NT2/D1 (cell line): ENCODE data around the gene UQCC5.

ENCODE experiments used
- DNase-seq: peaks from one replicate; pipeline ENCODE4 v3.0.0-alpha.2; 2011; ENCODE audit warnings: low read depth, low spot score
- H3K27me3 ChIP-seq: 2 replicates; pipeline ENCODE4 v1.6.0; 2011; ENCODE audit warnings: mild to moderate bottlenecking; ENCODE audit not compliant: insufficient read length, insufficient read depth
- H3K36me3 ChIP-seq: 2 replicates; pipeline ENCODE4 v1.6.1; 2011; ENCODE audit warnings: mild to moderate bottlenecking, low read length, mixed read lengths; ENCODE audit not compliant: insufficient read depth, insufficient read length
- H3K4me1 ChIP-seq: 2 replicates; pipeline ENCODE4 v1.5.1; 2011; ENCODE audit not compliant: insufficient read depth, insufficient read length
- H3K4me3 ChIP-seq: 2 replicates; pipeline ENCODE4 v1.5.1; 2011; ENCODE audit warnings: low read depth; ENCODE audit not compliant: insufficient read length
- H3K9ac ChIP-seq: 2 replicates; pipeline ENCODE4 v1.6.0; 2011; ENCODE audit warnings: low read depth; ENCODE audit not compliant: insufficient read length
- H3K9me3 ChIP-seq: 2 replicates; pipeline ENCODE4 v1.5.1; 2011; ENCODE audit warnings: mild to moderate bottlenecking, low read length; ENCODE audit not compliant: insufficient read depth
- SUZ12 ChIP-seq: IDR thresholded peaks from 2 replicates; pipeline ENCODE4 v1.6.1; 2011; ENCODE audit not compliant: insufficient read length, insufficient read depth; ENCODE audit errors: extremely low read depth
- YY1 ChIP-seq: IDR thresholded peaks from 2 replicates; pipeline ENCODE4 v1.6.1; 2011; ENCODE audit not compliant: insufficient read length, insufficient read depth
- ZNF274 ChIP-seq: IDR thresholded peaks from 2 replicates; pipeline ENCODE4 v1.6.1; 2011; ENCODE audit warnings: mild to moderate bottlenecking, low read depth, low read length

UQCC5 gene

DNA sequence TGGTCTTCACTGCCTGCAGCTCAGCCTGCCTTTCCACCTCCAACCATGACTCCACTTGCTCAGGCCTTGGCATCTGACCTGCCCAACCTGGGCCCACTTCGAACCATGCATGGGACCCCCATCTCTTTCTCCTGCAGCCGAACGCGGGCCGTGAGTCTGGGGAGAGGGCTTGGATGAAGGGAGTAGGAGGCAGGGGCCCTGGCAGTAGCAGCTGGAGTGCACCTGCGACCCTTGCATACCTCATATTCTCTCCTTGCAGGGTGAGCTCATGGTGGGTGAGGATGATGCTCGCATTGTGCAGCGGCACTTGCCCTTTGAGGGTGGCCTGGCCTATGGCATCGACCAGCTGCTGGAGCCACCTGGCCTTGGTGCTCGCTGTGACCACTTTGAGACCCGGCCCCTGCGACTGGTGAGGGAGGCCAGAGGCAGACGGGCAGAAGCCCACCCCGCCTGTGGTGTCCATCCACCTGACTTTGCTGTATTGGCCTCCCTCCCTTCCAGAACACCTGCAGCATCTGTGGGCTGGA lies 16.2 kb upstream of the UQCC5 start:
- DNase-seq: no peak
- TF ChIP-seq ZNF274 (no peak), SUZ12 (no peak), YY1 (no peak)

DNA sequence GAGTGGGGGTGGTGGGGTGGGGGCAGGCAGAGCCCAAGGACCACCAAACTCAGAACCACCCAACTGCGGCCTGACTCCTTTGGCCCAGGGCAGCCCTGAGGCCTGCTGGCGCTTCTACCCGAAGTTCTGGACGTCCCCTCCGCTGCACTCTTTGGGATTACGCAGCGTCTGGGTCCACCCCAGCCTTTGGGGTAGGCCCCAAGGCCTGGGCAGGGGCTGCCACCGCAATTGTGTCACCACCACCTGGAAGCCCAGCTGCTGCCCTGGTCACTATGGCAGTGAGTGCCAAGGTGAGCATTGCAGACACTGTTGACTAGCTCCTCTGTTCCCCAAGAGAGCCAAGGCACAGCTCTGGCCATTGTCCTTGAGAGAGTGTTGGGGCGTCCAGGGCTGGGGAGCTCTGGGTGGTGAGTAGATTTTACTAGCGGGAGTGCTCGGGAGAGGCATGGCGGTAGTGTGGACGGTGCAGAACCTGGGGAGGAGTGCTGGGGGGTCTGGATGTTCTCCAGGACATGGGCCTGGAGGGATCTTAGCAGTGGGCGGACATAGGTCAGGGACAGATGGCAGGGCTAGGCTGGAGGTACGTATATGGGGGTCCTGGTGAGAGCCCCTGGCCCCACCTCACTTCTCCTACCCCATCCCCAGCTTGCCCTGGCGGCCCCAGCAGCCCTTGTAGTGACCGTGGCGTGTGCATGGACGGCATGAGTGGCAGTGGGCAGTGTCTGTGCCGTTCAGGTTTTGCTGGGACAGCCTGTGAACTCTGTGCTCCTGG lies 15.5 kb upstream of the UQCC5 start:
- no peak for DNase-seq
- Histone ChIP-seq H3K4me1 (peaks cover 6% of the 10 kb centered on the region), H3K9me3 (no peaks in the 10 kb centered on the region), H3K4me3 (no peak overlapping the region), H3K9ac (no peak overlapping the region), H3K36me3 (peaks cover 47% of the 10 kb centered on the region), H3K27me3 (no peaks in the 10 kb centered on the region)
- TF ChIP-seq YY1: no peak
- no peak for TF ChIP-seq SUZ12
- no peak for TF ChIP-seq ZNF274

More for the DNA sequence above, 16.2 kb upstream of the UQCC5 start:
- H3K4me3 ChIP-seq: no peak overlapping the region
- H3K9me3 ChIP-seq: no peaks in the 10 kb centered on the region
- peaks cover 6% of the 10 kb centered on the region for H3K4me1 ChIP-seq
- no peak overlapping the region for H3K9ac ChIP-seq
- peaks cover 40% of the 10 kb centered on the region for H3K36me3 ChIP-seq
- H3K27me3 ChIP-seq: no peaks in the 10 kb centered on the region

DNA sequence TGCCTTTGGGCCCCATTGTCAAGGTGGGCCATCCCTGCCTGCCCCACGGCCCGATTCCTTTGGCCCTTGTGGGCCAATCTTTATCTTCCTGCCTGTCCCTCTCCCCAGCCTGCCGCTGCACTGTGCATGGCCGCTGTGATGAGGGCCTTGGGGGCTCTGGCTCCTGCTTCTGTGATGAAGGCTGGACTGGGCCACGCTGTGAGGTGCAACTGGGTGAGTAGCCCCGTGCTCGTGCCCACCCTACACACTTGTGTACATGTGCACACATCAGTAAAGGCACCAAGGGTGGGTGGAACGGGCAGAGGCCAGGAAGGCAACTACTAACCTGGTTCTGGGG lies 14.9 kb upstream of the UQCC5 start:
- no peak overlapping the region for H3K9ac ChIP-seq
- no peaks in the 10 kb centered on the region for H3K9me3 ChIP-seq
- H3K4me3 ChIP-seq: no peak overlapping the region
- no peaks in the 10 kb centered on the region for H3K27me3 ChIP-seq
- peaks cover 6% of the 10 kb centered on the region for H3K4me1 ChIP-seq
- TF ChIP-seq YY1 (no peak), SUZ12 (no peak), ZNF274 (no peak)
- peaks cover 52% of the 10 kb centered on the region for H3K36me3 ChIP-seq
- no peak for DNase-seq

DNA sequence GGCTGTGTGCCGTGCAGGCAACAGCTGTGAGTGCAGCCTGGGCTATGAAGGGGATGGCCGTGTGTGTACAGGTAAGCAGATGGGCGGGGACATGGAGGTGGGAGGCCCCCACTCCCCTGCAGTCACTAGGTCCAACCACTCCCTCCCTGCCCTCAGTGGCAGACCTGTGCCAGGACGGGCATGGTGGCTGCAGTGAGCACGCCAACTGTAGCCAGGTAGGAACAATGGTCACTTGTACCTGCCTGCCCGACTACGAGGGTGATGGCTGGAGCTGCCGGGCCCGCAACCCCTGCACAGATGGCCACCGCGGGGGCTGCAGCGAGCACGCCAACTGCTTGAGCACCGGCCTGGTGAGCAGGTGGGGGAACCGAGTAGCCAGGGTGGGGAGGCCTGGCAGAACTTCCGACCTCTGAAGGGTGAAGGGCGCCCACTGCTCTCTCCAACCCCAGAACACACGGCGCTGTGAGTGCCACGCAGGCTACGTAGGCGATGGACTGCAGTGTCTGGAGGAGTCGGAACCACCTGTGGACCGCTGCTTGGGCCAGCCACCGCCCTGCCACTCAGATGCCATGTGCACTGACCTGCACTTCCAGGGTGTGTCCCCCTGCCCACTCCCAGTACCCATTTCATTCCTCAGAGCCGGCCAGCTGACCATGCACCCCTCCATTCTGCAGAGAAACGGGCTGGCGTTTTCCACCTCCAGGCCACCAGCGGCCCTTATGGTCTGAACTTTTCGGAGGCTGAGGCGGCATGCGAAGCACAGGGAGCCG lies 14.3 kb upstream of the UQCC5 start:
- H3K9me3 ChIP-seq: no peaks in the 10 kb centered on the region
- H3K27me3 ChIP-seq: no peaks in the 10 kb centered on the region
- H3K36me3 ChIP-seq: peaks cover 58% of the 10 kb centered on the region
- no peak for DNase-seq
- H3K4me1 ChIP-seq: peaks cover 7% of the 10 kb centered on the region
- H3K4me3 ChIP-seq: no peak overlapping the region
- no peak overlapping the region for H3K9ac ChIP-seq
- TF ChIP-seq ZNF274 (no peak), SUZ12 (no peak), YY1 (no peak)

DNA sequence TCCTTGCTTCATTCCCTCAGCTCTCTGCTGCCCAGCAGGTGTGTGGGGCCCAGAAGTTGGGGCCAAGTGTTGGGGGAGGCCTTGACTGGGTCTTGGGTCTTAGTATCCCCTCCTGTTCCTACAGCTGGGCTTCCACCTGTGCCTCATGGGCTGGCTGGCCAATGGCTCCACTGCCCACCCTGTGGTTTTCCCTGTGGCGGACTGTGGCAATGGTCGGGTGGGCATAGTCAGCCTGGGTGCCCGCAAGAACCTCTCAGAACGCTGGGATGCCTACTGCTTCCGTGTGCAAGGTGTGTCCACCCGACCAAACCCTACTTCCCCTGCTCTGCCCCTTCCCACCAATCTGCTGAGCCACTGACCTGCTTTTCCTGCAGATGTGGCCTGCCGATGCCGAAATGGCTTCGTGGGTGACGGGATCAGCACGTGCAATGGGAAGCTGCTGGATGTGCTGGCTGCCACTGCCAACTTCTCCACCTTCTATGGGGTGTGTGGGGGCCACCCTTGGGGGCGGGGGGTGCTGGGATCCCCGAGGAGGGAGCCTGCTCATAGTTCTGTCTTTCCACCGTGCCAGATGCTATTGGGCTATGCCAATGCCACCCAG lies 13.7 kb upstream of the UQCC5 start:
- TF ChIP-seq YY1: no peak
- TF ChIP-seq ZNF274: no peak
- TF ChIP-seq SUZ12: no peak
- H3K4me1 ChIP-seq: peaks cover 14% of the 10 kb centered on the region
- no peaks in the 10 kb centered on the region for H3K9me3 ChIP-seq
- H3K36me3 ChIP-seq: peaks cover 65% of the 10 kb centered on the region
- no peak overlapping the region for H3K4me3 ChIP-seq
- no peak overlapping the region for H3K9ac ChIP-seq
- DNase-seq: no peak
- no peaks in the 10 kb centered on the region for H3K27me3 ChIP-seq

DNA sequence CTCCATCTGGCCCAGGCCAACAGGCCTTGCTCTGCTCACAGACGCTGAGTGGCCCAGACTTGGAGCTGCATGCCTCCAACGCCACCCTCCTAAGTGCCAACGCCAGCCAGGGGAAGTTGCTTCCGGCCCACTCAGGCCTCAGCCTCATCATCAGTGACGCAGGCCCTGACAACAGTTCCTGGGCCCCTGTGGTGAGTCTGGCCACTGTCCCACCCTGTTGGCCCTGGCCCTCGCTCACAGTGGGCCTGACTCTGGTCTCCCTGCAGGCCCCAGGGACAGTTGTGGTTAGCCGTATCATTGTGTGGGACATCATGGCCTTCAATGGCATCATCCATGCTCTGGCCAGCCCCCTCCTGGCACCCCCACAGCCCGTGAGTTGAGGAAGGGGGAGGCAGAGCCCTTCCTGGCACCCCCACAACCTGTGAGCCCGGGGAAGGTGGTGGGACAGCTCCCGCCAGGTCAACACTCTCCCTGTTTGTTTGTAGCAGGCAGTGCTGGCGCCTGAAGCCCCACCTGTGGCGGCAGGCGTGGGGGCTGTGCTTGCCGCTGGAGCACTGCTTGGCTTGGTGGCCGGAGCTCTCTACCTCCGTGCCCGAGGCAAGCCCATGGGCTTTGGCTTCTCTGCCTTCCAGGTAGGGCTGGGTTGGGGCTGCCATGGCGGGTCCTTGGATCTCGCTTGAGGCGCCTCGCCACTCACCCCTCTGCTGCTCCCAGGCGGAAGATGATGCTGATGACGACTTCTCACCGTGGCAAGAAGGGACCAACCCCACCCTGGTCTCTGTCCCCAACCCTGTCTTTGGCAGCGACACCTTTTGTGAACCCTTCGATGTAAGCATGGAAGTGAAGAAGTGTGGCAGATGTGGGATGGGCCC lies 12.8 kb upstream of the UQCC5 start:
- no peak for DNase-seq

DNA sequence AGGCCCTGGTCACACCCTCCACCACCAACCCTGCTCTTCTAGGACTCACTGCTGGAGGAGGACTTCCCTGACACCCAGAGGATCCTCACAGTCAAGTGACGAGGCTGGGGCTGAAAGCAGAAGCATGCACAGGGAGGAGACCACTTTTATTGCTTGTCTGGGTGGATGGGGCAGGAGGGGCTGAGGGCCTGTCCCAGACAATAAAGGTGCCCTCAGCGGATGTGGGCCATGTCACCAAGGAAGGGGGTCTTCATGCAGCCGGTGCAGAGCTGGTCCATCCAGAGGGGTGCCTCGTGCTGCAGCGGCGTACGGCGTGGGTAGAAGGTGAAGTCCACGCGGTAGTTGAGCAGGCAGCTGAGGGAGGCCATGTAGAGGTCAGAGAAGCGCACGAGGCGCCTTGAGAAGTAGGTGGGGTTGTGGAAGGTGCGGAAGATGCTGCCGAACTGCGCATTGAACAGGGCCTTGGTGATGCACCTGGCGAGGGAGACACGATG lies 12.1 kb upstream of the UQCC5 start:
- Histone ChIP-seq H3K4me1 (peaks cover 14% of the 10 kb centered on the region), H3K36me3 (peaks cover 80% of the 10 kb centered on the region), H3K9ac (no peak overlapping the region), H3K9me3 (no peaks in the 10 kb centered on the region), H3K27me3 (no peaks in the 10 kb centered on the region), H3K4me3 (no peak overlapping the region)
- TF ChIP-seq YY1: no peak
- TF ChIP-seq ZNF274: no peak
- TF ChIP-seq SUZ12: no peak
- no peak for DNase-seq

More for the DNA sequence above, 12.8 kb upstream of the UQCC5 start:
- H3K9me3 ChIP-seq: no peaks in the 10 kb centered on the region
- TF ChIP-seq ZNF274 (no peak), SUZ12 (no peak), YY1 (no peak)
- no peak overlapping the region for H3K9ac ChIP-seq
- no peak overlapping the region for H3K4me3 ChIP-seq
- no peaks in the 10 kb centered on the region for H3K27me3 ChIP-seq
- H3K36me3 ChIP-seq: peaks cover 74% of the 10 kb centered on the region
- peaks cover 13% of the 10 kb centered on the region for H3K4me1 ChIP-seq
